Mammary epithelial cell (primary cell): Measurements from ENCODE around the gene C1orf21.

Experiments used
- CTCF ChIP-seq, 2 donors: IDR thresholded peaks in 1 of 2; conservative IDR thresholded peaks in 1 of 2; 2 replicates each; pipeline ENCODE4 v1.5.1; 2011 to 2012; ENCODE audit warnings: inconsistent platforms in 2 of 2, low read length in 2 of 2, mild to moderate bottlenecking in 2 of 2, control low read depth in 1 of 2, low read depth in 1 of 2; ENCODE audit not compliant: insufficient read depth in 1 of 2; ENCODE audit errors: extremely low read depth in 1 of 2
- EZH2 ChIP-seq: IDR thresholded peaks from 2 replicates; pipeline ENCODE4 v1.6.1; 2012; ENCODE audit warnings: low read length, inconsistent platforms, borderline replicate concordance

- TF ChIP-seq CTCF (conservative IDR thresholded peaks at IDR 0.05 in 1 of 2, IDR thresholded peaks at IDR 0.05 in 1 of 2; ENCODE audit: extremely low read depth in 1 of 2, insufficient read depth in 1 of 2, low read depth in 1 of 2, low read length in 2 of 2) (no peak), EZH2 (no peak)
Measured at GRCh38 chr1:184656221-184656620, 269.4 kb downstream of the C1orf21 start.
